H9 (cell line): ENCODE data around the gene WDR38. TPM values are rescaled to one million over a fixed set of nuclear protein-coding genes. Genes with fewer than 3 reads are reported as not detected.

Experiments
- DNase-seq: peaks from one replicate; pipeline ENCODE4 v3.0.0-alpha.2; 2017
- H2AFZ ChIP-seq: one replicate; pipeline ENCODE4 v1.6.1; 2013; ENCODE audit warnings: mild to moderate bottlenecking, low read length, control low read depth, moderate library complexity
- H2AK5ac ChIP-seq: 2 replicates; pipeline ENCODE4 v1.6.1; 2013; ENCODE audit warnings: low read length, control low read depth, mixed read lengths; ENCODE audit not compliant: insufficient read length
- H2BK120ac ChIP-seq: one replicate; pipeline ENCODE4 v1.6.1; 2013; ENCODE audit warnings: low read depth, mild to moderate bottlenecking, low read length, control low read depth, inconsistent platforms; ENCODE audit not compliant: poor library complexity, severe bottlenecking
- H2BK12ac ChIP-seq: 2 replicates; pipeline ENCODE4 v1.6.1; 2013; ENCODE audit warnings: low read length, control low read depth, mixed read lengths, low read depth; ENCODE audit not compliant: insufficient read length
- H2BK15ac ChIP-seq: 2 replicates; pipeline ENCODE4 v1.6.1; 2013; ENCODE audit warnings: low read depth, low read length, control low read depth
- H2BK20ac ChIP-seq: one replicate; pipeline ENCODE4 v1.6.1; 2013; ENCODE audit warnings: low read depth, mild to moderate bottlenecking, low read length, control low read depth, inconsistent platforms; ENCODE audit not compliant: poor library complexity, severe bottlenecking
- H2BK5ac ChIP-seq: 2 replicates; pipeline ENCODE4 v1.6.1; 2013; ENCODE audit warnings: low read length, control low read depth, mixed read lengths; ENCODE audit not compliant: insufficient read length
- H3K14ac ChIP-seq: 2 replicates; pipeline ENCODE4 v1.6.1; 2013; ENCODE audit warnings: low read length, control low read depth; ENCODE audit not compliant: insufficient read depth
- H3K18ac ChIP-seq: 2 replicates; pipeline ENCODE4 v1.6.1; 2013; ENCODE audit warnings: low read depth, mild to moderate bottlenecking, mixed read lengths, low read length, control low read depth; ENCODE audit not compliant: insufficient read length
- H3K23ac ChIP-seq: 2 replicates; pipeline ENCODE4 v1.6.1; 2013; ENCODE audit warnings: low read length, control low read depth, mixed read lengths, low read depth; ENCODE audit not compliant: insufficient read length
- H3K23me2 ChIP-seq: 2 replicates; pipeline ENCODE4 v1.6.1; 2013; ENCODE audit warnings: low read depth, mild to moderate bottlenecking, mixed read lengths, low read length, control low read depth; ENCODE audit not compliant: insufficient read length, poor library complexity, severe bottlenecking
- H3K27ac ChIP-seq: 2 replicates; pipeline ENCODE4 v1.5.1; 2013; ENCODE audit warnings: low read length, control low read depth, mixed read lengths, low read depth; ENCODE audit not compliant: insufficient read length
- H3K27me3 ChIP-seq: 2 replicates; pipeline ENCODE4 v1.6.1; 2013; ENCODE audit warnings: low read length, control low read depth, inconsistent platforms; ENCODE audit not compliant: insufficient read depth
- H3K4ac ChIP-seq: 2 replicates; pipeline ENCODE4 v1.6.1; 2013; ENCODE audit warnings: low read depth, mild to moderate bottlenecking, control low read depth, inconsistent platforms, low read length, moderate library complexity
- H3K4me1 ChIP-seq: 2 replicates; pipeline ENCODE4 v1.6.1; 2013; ENCODE audit warnings: low read length, control low read depth, inconsistent platforms; ENCODE audit not compliant: insufficient read depth
- H3K4me2 ChIP-seq: 2 replicates; pipeline ENCODE4 v1.6.1; 2013; ENCODE audit warnings: low read length, control low read depth, mixed read lengths; ENCODE audit not compliant: insufficient read length, insufficient read depth
- H3K56ac ChIP-seq: 2 replicates; pipeline ENCODE4 v1.6.1; 2013; ENCODE audit warnings: low read depth, mild to moderate bottlenecking, mixed read lengths, low read length, control low read depth; ENCODE audit not compliant: insufficient read length
- H3K79me1 ChIP-seq: 2 replicates; pipeline ENCODE4 v1.6.1; 2013; ENCODE audit warnings: low read depth, mild to moderate bottlenecking, moderate library complexity, low read length, control low read depth, inconsistent platforms; ENCODE audit not compliant: insufficient read depth, poor library complexity, severe bottlenecking
- H3K79me2 ChIP-seq: 2 replicates; pipeline ENCODE4 v1.6.1; 2013; ENCODE audit warnings: low read length, control low read depth, inconsistent platforms; ENCODE audit not compliant: insufficient read depth
- H3K9ac ChIP-seq: 2 replicates; pipeline ENCODE4 v1.6.1; 2013; ENCODE audit warnings: low read length, control low read depth, mixed read lengths; ENCODE audit not compliant: insufficient read length; ENCODE audit errors: extremely low read depth
- H3K9me3 ChIP-seq: one replicate; pipeline ENCODE4 v1.6.1; 2013; ENCODE audit warnings: low read depth, low read length, inconsistent platforms; ENCODE audit not compliant: control insufficient read depth
- H3T11ph ChIP-seq: one replicate; pipeline ENCODE4 v1.6.1; 2013; ENCODE audit warnings: mild to moderate bottlenecking, low read length, control low read depth, inconsistent platforms
- H4K20me1 ChIP-seq: one replicate; pipeline ENCODE4 v1.6.1; 2013; ENCODE audit not compliant: control insufficient read depth, insufficient read length, insufficient read depth
- H4K5ac ChIP-seq: 2 replicates; pipeline ENCODE4 v1.6.1; 2013; ENCODE audit warnings: low read depth, mild to moderate bottlenecking, mixed read lengths, low read length, control low read depth; ENCODE audit not compliant: insufficient read length
- H4K8ac ChIP-seq: replicated peaks from 2 replicates; pipeline ENCODE4 v1.6.1; 2013; ENCODE audit warnings: low read length, control low read depth, mixed read lengths, low read depth; ENCODE audit not compliant: insufficient read length
- H4K91ac ChIP-seq: 2 replicates; pipeline ENCODE4 v1.6.1; 2013; ENCODE audit warnings: low read depth, mild to moderate bottlenecking, moderate library complexity, mixed read lengths, low read length, control low read depth; ENCODE audit not compliant: insufficient read length
- H3K27ac Mint-ChIP-seq, 3 experiments: 2 replicates in 2 of 3; 3 replicates in 1 of 3; pipeline ENCODE4 v1.8.0; 2020 to 2021; ENCODE audit warnings: mixed read lengths in 3 of 3, mild to moderate bottlenecking in 1 of 3, moderate library complexity in 1 of 3
- H3K27me3 Mint-ChIP-seq: 2 replicates; pipeline ENCODE4 v1.8.0; 2021; ENCODE audit warnings: low read depth, mild to moderate bottlenecking, moderate library complexity, mixed read lengths
- H3K36me3 Mint-ChIP-seq, 3 experiments: 2 replicates in 2 of 3; 3 replicates in 1 of 3; pipeline ENCODE4 v1.8.0; 2020 to 2021; ENCODE audit warnings: low read depth in 3 of 3, mixed read lengths in 3 of 3; ENCODE audit not compliant: insufficient read depth in 1 of 3
- H3K4me1 Mint-ChIP-seq, 2 experiments: 2 replicates each; pipeline ENCODE4 v1.8.0; 2020; ENCODE audit warnings: mixed read lengths in 2 of 2
- H3K4me3 Mint-ChIP-seq, 2 experiments: 2 replicates in 1 of 2; 3 replicates in 1 of 2; pipeline ENCODE4 v1.8.0; 2020 to 2021; ENCODE audit warnings: mild to moderate bottlenecking in 2 of 2, mixed read lengths in 2 of 2, moderate library complexity in 1 of 2
- H3K9me3 Mint-ChIP-seq, 2 experiments: 2 replicates in 1 of 2; 3 replicates in 1 of 2; pipeline ENCODE4 v1.8.0; 2020; ENCODE audit warnings: mild to moderate bottlenecking in 2 of 2, mixed read lengths in 2 of 2, moderate library complexity in 1 of 2
- CTCF ChIP-seq: fragments of 200-600 bp; sonication (generic); conservative IDR thresholded peaks from 3 replicates; pipeline ENCODE4 v1.8.0; 2021; ENCODE audit warnings: antibody characterized with exemption, mild to moderate bottlenecking
- WGBS: extraction: QIAGEN DNeasy Blood & Tissue Kit; methylation state at CpG from one replicate; pipeline ENCODE4 v1.1.7; 2013; ENCODE audit warnings: missing lambda C conversion rate, low lambda C conversion rate, mixed read lengths; ENCODE audit not compliant: insufficient read length; ENCODE audit errors: extremely low coverage; 5-methylcytosine and 5-hydroxymethylcytosine counted together
- total RNA-seq: library from RNA; stranded (reverse); gene quantifications from 2 replicates; pipeline ENCODE4 v1.2.1, GENCODE V29; 2021

Gene WDR38
- total RNA-seq, 1 experiment from 2014 or later = not detected

DNA sequence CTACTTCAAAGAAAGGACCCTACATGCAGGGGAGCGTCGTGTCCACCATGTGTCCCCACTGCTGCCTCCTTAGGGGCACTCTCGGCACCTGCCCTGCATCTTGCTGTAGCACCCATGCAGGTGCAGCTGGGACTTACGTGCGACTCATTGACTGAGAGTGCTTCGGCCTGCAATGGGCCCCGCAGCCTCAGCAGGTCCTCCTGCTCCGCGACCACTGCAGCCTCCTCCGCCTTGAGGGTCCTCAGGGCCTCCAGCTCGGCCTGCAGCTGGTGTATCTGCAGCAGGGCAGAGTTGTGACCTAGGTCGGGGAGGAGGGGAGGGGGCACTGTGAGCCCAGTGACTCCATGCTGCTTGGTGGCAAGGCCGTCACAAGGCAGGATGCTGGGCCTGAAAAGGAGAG is 35.7 kb downstream of the WDR38 start:
- no peak overlapping the region for H4K5ac ChIP-seq
- no peaks in the 10 kb centered on the region for H3K27me3 ChIP-seq
- H2BK5ac ChIP-seq = no peak overlapping the region
- no peak overlapping the region for H4K91ac ChIP-seq
- H3K9me3 ChIP-seq = no peaks in the 10 kb centered on the region
- Mint-ChIP-seq H3K9me3 (no peaks in the 10 kb centered on the region; a peak in 1 of 5 replicates), H3K36me3 (peaks cover 5 to 16% (median 15%) of the 10 kb centered on the region in 3 experiments; a peak in 6 of 7 replicates), H3K4me3 (no peak overlapping the region), H3K4me1 (peaks cover 6 to 14% of the 10 kb centered on the region in 2 experiments), H3K27me3 (no peaks in the 10 kb centered on the region), H3K27ac (no peak overlapping the region)
- no peaks in the 10 kb centered on the region for H3K79me2 ChIP-seq
- no peak overlapping the region for H3K23ac ChIP-seq
- H3K18ac ChIP-seq = no peak overlapping the region
- H3T11ph ChIP-seq = no peak overlapping the region
- no peak for DNase-seq
- no peaks in the 10 kb centered on the region for H4K20me1 ChIP-seq
- H4K8ac ChIP-seq = no peak overlapping the region
- no peaks in the 10 kb centered on the region for H3K23me2 ChIP-seq
- no peak overlapping the region for H2AK5ac ChIP-seq
- H3K4ac ChIP-seq = no peak overlapping the region
- no peak overlapping the region for H3K4me2 ChIP-seq
- H2BK20ac ChIP-seq = no peak overlapping the region
- H3K14ac ChIP-seq = no peak overlapping the region; the same call in 1 of the 2 replicates
- TF ChIP-seq CTCF = no peak
- H3K4me1 ChIP-seq = no peaks in the 10 kb centered on the region; the same call in 1 of the 2 replicates
- H2BK15ac ChIP-seq = no peak overlapping the region
- H3K79me1 ChIP-seq = no peaks in the 10 kb centered on the region
- no peak overlapping the region for H3K56ac ChIP-seq
- H3K27ac ChIP-seq = no peak overlapping the region
- no CpG with 5 or more reads among the region's 13 CpGs for WGBS
- no peak overlapping the region for H3K9ac ChIP-seq
- no peak overlapping the region for H2AFZ ChIP-seq
- no peak overlapping the region for H2BK12ac ChIP-seq
- H2BK120ac ChIP-seq = no peak overlapping the region
